ENCODE results near the gene PDE2A.
A peak's percentile ranks its signal among the peaks of the same experiment; 100 is the strongest.

PDE2A gene

GRCh38 chr11:72585762-72586311 lies 88.4 kb downstream of the PDE2A start:
- TF ChIP-seq ESRRG (CRISPR knock-in tag; IDR thresholded peaks at IDR 0.05) (no peak), PPARA (CRISPR knock-in tag; IDR thresholded peaks at IDR 0.05; ENCODE audit: borderline replicate concordance) (no peak), TCF4 (CRISPR knock-in tag; IDR thresholded peaks at IDR 0.05; ENCODE audit: borderline replicate concordance) (no peak), ZNF70 (CRISPR knock-in tag; IDR thresholded peaks at IDR 0.05) (no peak), ZNF565 (CRISPR knock-in tag; conservative IDR thresholded peaks at IDR 0.05; ENCODE audit: low read depth) (no peak), RARB (CRISPR knock-in tag; IDR thresholded peaks at IDR 0.05) (no peak), ZC3H10 (CRISPR knock-in tag; IDR thresholded peaks at IDR 0.05) (no peak)
- peak; percentile 90 for ATAC-seq

GRCh38 chr11:72584939-72585597 lies 89.2 kb downstream of the PDE2A start:
- TF ChIP-seq CREB5 (CRISPR knock-in tag; IDR thresholded peaks at IDR 0.05; ENCODE audit: low read depth) (no peak), TCF4 (CRISPR knock-in tag; IDR thresholded peaks at IDR 0.05; ENCODE audit: borderline replicate concordance) (no peak), ZNF8 (CRISPR knock-in tag; IDR thresholded peaks at IDR 0.05) (no peak), RARB (CRISPR knock-in tag; IDR thresholded peaks at IDR 0.05) (no peak), ZNF565 (CRISPR knock-in tag; conservative IDR thresholded peaks at IDR 0.05; ENCODE audit: low read depth) (no peak), GLIS3 (CRISPR knock-in tag; IDR thresholded peaks at IDR 0.05) (no peak), ZFP30 (CRISPR knock-in tag; IDR thresholded peaks at IDR 0.05) (no peak), ISL1 (CRISPR knock-in tag; IDR thresholded peaks at IDR 0.05) (no peak), PATZ1 (CRISPR knock-in tag; IDR thresholded peaks at IDR 0.05; ENCODE audit: borderline replicate concordance) (no peak)
- no peak for ATAC-seq

- no peak for ATAC-seq
These were observed 89.8 kb downstream of the PDE2A start for GRCh38 chr11:72584293-72584938.

More at GRCh38 chr11:72584293-72584938, 89.8 kb downstream of the PDE2A start:
- no peak for TF ChIP-seq PATZ1 (CRISPR knock-in tag; IDR thresholded peaks at IDR 0.05; ENCODE audit: borderline replicate concordance)
- TF ChIP-seq ZNF70 (CRISPR knock-in tag; IDR thresholded peaks at IDR 0.05) = no peak
- TF ChIP-seq CSRNP3 (CRISPR knock-in tag; IDR thresholded peaks at IDR 0.05) = no peak
- no peak for TF ChIP-seq ARNTL (CRISPR knock-in tag; IDR thresholded peaks at IDR 0.05; ENCODE audit: borderline replicate concordance, low read depth)
- TF ChIP-seq ISL1 (CRISPR knock-in tag; IDR thresholded peaks at IDR 0.05) = no peak
- no peak for TF ChIP-seq CSDC2 (CRISPR knock-in tag; IDR thresholded peaks at IDR 0.05)

Data from SK-N-SH treated with all-trans-retinoic acid at 6 μM for 48 hours (cell line).